Nephron progenitor cell (in vitro differentiated cells): ENCODE data around the gene KLC1.

ENCODE experiments used
- DNase-seq: peaks from one replicate; pipeline ENCODE4 v3.0.0; 2021
- H3K27ac Mint-ChIP-seq: 2 replicates; pipeline ENCODE4 v1.8.0; 2021; ENCODE audit warnings: mild to moderate bottlenecking, moderate library complexity, mixed read lengths
- H3K27me3 Mint-ChIP-seq: 2 replicates; pipeline ENCODE4 v1.8.0; 2021; ENCODE audit warnings: mild to moderate bottlenecking, low read depth, mixed read lengths; ENCODE audit not compliant: poor library complexity
- H3K36me3 Mint-ChIP-seq: 2 replicates; pipeline ENCODE4 v1.8.0; 2021; ENCODE audit warnings: low read depth, mixed read lengths
- H3K4me1 Mint-ChIP-seq: 2 replicates; pipeline ENCODE4 v1.8.0; 2021; ENCODE audit warnings: mixed read lengths
- H3K4me3 Mint-ChIP-seq: 2 replicates; pipeline ENCODE4 v1.8.0; 2021; ENCODE audit warnings: mild to moderate bottlenecking, moderate library complexity, mixed read lengths
- H3K9me3 Mint-ChIP-seq: 2 replicates; pipeline ENCODE4 v1.8.0; 2021; ENCODE audit warnings: mild to moderate bottlenecking, moderate library complexity, mixed read lengths
- CTCF ChIP-seq: fragments of 200-600 bp; sonication (generic); IDR thresholded peaks from 2 replicates; pipeline ENCODE4 v1.5.0; 2021; ENCODE audit warnings: antibody characterized with exemption

KLC1 gene

DNA sequence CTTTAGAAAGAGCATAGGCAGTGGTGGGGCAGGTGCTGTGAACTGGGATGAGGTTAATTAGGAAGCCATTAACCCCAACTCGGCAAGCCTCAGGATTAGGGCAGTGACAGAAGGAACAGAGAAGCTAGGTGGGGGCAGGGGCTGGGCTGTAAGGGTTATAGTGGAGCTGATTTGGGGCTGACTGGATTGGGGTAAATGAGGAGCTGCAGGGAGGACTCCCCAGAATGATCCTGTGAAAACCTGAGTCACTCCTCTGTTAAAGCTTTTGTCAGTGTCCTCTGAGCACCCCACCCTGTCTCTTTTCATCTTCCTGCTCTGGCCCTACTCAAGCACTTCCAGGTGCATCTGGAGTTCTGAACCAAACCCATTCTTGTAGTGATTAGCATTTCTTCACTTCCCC lies 4.4 kb downstream of the KLC1 start:
- Mint-ChIP-seq H3K36me3 (peaks cover 46% of the 10 kb centered on the region), H3K4me3 (no peak overlapping the region), H3K4me1 (peaks cover 30% of the 10 kb centered on the region), H3K9me3 (no peaks in the 10 kb centered on the region), H3K27me3 (no peaks in the 10 kb centered on the region), H3K27ac (peak overlapping the region; percentile 44)
- DNase-seq = no peak
- no peak for TF ChIP-seq CTCF

- no peak overlapping the region for H3K4me3 Mint-ChIP-seq
- no peak overlapping the region for H3K27ac Mint-ChIP-seq
Observed at GRCh38 chr14:103634156-103634555, 5.1 kb downstream of the KLC1 start.

GRCh38 chr14:103638594-103638993 lies 9.6 kb downstream of the KLC1 start:
- H3K36me3 Mint-ChIP-seq = peaks cover 56% of the 10 kb centered on the region
- H3K4me1 Mint-ChIP-seq = peaks cover 7% of the 10 kb centered on the region
- no peak overlapping the region for H3K4me3 Mint-ChIP-seq
- H3K9me3 Mint-ChIP-seq = no peaks in the 10 kb centered on the region
- H3K27ac Mint-ChIP-seq = no peak overlapping the region
- DNase-seq = no peak
- H3K27me3 Mint-ChIP-seq = no peaks in the 10 kb centered on the region
- TF ChIP-seq CTCF = no peak

More at GRCh38 chr14:103634156-103634555, 5.1 kb downstream of the KLC1 start:
- Mint-ChIP-seq H3K36me3 (peaks cover 51% of the 10 kb centered on the region), H3K9me3 (no peaks in the 10 kb centered on the region), H3K4me1 (peaks cover 30% of the 10 kb centered on the region), H3K27me3 (no peaks in the 10 kb centered on the region)
- DNase-seq = no peak
- TF ChIP-seq CTCF = no peak

- DNase-seq = no peak
- Mint-ChIP-seq H3K4me3 (no peak overlapping the region), H3K27me3 (no peaks in the 10 kb centered on the region), H3K27ac (no peak overlapping the region), H3K36me3 (peaks cover 45% of the 10 kb centered on the region), H3K4me1 (no peaks in the 10 kb centered on the region), H3K9me3 (no peaks in the 10 kb centered on the region)
- no peak for TF ChIP-seq CTCF
Observed at GRCh38 chr14:103641161-103641560, 12.2 kb downstream of the KLC1 start.

DNA sequence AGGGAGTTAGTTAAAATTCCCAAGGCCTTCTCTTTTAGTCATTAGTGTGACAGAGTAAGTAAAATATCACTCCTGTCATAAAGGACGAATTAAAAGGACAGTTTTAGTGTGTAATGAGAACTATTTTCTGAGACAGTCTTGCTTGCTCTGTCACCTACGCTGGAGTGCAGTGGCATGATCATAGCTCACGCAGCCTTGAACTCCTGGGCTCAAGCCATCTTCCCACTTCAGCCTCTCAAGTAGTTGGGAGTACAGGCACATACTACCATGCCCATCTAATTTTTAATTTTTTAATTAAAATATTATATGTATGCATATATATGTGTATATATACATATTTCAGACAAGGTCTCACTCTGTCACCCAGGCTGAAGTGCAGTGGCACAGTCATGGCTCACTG lies 17.2 kb downstream of the KLC1 start:
- H3K27ac Mint-ChIP-seq = no peak overlapping the region
- peaks cover 24% of the 10 kb centered on the region for H3K36me3 Mint-ChIP-seq
- H3K4me3 Mint-ChIP-seq = no peak overlapping the region
- H3K4me1 Mint-ChIP-seq = peaks cover 6% of the 10 kb centered on the region
- H3K27me3 Mint-ChIP-seq = no peaks in the 10 kb centered on the region
- H3K9me3 Mint-ChIP-seq = no peaks in the 10 kb centered on the region
- TF ChIP-seq CTCF = no peak
- no peak for DNase-seq

DNA sequence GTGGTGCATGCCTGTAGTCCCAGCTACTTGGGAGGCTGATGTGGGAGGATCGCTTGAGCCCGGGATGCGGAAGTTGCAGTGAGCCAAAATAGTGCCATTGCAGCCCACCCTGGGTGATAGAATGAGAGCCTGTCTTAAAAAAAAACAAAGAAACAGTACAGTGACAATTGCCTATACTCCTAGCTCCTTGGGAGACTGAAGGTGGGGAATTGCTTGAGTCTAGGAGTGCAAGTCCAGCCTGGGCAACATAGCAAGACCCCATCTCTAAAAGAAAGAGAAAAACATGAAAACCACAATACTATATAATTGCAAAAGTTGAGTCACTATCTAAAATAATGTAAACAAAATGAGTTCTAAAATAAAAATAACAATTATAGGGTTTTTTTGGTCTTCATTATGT lies 20.0 kb downstream of the KLC1 start:
- no peak for TF ChIP-seq CTCF
- Mint-ChIP-seq H3K4me1 (peaks cover 16% of the 10 kb centered on the region), H3K27ac (no peak overlapping the region), H3K36me3 (peaks cover 14% of the 10 kb centered on the region), H3K4me3 (no peak overlapping the region), H3K9me3 (no peaks in the 10 kb centered on the region), H3K27me3 (no peaks in the 10 kb centered on the region)
- no peak for DNase-seq
